ENCODE data around the gene EIF1AD.

DNA sequence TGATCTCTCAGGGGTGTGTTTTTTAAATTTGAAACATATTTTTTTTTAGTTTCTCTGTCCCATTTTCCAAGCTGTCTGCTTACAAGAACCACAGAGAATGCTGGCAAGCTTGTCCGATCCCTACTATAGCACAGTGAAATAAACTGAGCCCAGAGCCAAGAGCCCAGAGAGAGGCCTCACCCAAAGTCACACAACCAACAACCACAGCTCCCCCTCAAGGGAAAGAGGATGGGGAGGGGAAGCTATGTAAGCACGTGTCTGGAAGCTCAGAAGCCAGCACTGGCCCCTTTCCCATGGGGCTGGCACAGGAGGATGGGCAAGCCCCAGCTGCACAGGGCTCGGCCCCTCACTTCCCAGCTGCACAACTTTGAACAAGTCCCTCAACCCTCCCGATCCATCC lies 43.7 kb downstream of the EIF1AD start:
- TF ChIP-seq, protein P1, sequence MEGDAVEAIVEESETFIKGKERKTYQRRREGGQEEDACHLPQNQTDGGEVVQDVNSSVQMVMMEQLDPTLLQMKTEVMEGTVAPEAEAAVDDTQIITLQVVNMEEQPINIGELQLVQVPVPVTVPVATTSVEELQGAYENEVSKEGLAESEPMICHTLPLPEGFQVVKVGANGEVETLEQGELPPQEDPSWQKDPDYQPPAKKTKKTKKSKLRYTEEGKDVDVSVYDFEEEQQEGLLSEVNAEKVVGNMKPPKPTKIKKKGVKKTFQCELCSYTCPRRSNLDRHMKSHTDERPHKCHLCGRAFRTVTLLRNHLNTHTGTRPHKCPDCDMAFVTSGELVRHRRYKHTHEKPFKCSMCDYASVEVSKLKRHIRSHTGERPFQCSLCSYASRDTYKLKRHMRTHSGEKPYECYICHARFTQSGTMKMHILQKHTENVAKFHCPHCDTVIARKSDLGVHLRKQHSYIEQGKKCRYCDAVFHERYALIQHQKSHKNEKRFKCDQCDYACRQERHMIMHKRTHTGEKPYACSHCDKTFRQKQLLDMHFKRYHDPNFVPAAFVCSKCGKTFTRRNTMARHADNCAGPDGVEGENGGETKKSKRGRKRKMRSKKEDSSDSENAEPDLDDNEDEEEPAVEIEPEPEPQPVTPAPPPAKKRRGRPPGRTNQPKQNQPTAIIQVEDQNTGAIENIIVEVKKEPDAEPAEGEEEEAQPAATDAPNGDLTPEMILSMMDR (conservative IDR thresholded peaks at IDR 0.05; ENCODE audit: low read depth, low read length), result no peak
- TF ChIP-seq EZH2 (IDR thresholded peaks at IDR 0.05; ENCODE audit: low read length, unreplicated experiment) (no peak), EZH2phosphoT487 (IDR thresholded peaks at IDR 0.05; ENCODE audit: borderline replicate concordance, low read length) (no peak)
